Stimulated activated CD4-positive, alpha-beta T cell treated with anti-CD3 and anti-CD28 coated beads, Interleukin-4, amount 100 ng/mL, for 24 hours (primary cell): ENCODE results near the gene PRDM16.

Source experiments
- DNase-seq: peaks from one replicate; pipeline ENCODE4 v3.0.0-alpha.2; 2020

The PRDM16 gene

DNA sequence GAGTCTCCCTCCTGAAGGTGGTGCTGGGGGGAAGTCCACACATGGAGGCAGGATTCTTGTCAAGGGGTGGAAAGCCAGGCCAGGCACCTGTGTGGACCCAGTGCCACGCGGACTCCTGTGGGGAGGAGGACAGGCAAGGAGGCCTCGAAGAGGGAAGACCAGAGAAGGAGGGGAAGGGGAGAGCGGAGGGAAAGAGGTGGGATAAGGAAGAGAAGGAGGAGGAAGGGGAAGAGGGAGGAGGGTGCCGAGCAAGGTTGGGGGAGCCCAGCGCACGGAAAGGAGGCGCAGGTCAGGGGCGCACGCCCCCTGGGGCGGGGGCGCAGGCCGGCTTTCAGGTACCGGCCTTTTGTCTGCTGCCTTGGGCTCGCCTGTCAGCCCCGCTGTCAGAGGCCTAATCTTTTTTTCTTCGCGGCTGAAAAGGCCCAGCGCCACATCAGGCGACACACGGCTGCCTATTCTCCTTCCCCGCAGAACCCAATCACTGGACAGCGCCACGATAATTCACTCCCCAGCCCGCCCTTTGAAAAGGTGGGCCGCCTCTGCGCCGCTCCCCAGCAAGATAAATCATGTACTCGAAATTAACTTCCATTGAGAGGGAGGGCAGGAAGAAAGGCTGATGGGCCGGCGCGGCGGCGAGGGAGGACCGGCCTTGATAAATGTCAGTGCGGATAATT, 42.5 kb downstream of the PRDM16 start:
- DNase-seq = no peak

DNA sequence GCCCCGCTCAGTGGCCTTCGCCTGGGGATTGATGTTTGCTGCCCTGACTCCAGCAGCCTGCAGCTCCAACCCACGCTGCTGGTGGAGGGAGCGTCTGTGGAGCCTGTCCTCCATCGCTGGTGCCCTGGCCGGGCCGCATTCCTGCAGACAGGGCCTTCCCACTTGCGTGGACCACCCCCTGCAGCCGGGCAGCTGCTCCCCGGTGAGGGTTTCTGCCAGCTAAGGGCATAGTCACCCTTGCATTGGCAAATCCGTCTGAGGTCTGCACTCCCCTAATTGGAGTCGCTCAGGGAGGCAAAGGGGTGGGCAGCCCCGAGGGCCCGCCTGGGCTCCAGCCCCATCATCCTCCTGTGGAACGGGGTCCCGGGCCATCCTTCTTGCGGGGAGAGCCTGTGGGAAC, 43.5 kb downstream of the PRDM16 start:
- DNase-seq = no peak

DNA sequence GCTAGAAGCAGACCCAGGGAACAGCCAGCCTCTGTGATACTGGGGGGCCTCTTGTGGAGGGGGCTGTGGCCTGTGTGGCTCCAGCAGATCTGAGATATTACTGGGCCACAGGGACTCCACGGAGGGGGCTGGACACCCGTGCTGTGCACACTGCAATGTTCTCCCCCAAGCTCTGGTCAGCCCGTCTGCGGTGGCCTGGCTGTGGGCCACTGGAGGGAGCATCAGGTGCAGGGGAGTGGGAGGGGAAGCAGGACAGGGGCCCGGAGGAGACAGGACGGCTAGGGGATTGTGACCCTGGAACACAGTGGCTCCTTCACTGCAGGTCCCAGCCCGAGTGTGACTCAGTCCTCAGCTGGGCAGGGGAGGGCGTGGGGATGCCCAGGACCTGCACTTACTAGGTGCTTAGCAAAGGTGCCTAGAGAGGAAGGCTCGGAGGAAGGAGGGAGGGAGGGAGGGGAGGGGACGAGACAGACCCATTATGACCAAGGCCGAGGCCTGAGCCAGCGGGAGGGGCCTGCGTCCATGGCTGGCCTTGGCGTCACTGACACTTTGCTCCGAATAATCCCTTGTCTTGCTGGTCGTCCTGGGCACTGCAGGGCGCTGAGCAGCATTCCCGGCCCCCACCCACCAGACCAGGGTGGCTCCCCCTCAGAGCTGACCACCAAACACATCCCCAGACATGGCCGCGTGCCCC, 44.2 kb downstream of the PRDM16 start:
- DNase-seq = no peak

DNA sequence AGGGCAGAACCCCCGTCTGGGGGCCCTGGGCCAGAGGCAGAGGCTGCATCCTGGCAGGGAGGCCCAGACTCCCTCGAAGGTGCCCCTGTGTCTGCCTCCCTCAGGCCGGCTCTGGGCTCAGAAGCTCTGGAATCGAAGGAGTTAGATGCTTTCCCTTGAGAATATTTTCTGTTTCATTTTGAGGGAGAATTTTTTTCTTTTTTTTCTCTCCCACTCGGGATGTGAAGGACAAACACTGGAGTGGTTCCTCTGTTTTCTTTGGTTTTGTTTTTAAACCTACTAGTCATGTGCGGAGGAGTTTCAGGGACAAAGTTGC, 44.7 kb downstream of the PRDM16 start:
- no peak for DNase-seq

DNA sequence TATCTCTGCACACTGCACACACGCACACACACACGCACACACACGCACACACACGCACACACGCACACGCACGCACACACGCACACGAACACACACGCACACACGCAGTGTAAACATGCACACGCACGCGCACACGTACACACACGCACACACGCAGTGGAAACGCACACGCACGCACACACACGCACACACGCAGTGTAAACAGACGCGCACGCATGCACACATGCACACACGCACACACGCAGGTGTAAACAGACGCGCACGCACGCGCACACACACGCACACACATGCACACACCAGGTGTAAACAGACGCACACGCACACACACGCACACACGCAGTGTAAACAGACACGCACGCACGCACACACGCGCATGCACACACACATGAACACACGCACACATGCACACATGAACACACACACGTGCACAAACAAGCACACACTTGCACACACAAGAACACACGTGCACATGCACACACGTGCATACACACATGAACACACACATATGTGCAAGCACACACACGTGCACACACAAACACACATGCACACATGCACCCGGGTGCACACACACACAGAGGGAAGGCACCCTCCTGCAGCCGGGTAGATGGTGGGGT, 45.2 kb downstream of the PRDM16 start:
- DNase-seq = no peak

DNA sequence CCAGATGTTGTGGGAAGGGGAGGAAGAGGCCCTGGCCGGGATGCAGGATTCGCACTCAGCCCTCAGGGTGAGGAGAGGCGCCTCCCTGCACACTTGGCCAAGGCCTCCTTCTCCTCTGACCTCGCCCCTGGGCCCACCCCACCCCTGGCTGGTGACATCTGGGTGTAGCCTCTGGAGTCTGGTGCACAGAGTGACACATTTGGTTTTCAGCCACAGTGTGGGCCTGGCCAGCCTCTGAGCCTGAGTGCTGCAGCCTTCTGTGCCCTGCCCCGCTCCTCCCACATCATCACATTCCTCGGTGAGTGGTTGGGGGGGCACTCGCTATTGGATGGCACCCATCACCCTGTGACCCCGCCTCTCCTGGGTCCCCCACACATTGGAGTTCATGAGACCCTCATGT, 45.8 kb downstream of the PRDM16 start:
- DNase-seq = no peak

DNA sequence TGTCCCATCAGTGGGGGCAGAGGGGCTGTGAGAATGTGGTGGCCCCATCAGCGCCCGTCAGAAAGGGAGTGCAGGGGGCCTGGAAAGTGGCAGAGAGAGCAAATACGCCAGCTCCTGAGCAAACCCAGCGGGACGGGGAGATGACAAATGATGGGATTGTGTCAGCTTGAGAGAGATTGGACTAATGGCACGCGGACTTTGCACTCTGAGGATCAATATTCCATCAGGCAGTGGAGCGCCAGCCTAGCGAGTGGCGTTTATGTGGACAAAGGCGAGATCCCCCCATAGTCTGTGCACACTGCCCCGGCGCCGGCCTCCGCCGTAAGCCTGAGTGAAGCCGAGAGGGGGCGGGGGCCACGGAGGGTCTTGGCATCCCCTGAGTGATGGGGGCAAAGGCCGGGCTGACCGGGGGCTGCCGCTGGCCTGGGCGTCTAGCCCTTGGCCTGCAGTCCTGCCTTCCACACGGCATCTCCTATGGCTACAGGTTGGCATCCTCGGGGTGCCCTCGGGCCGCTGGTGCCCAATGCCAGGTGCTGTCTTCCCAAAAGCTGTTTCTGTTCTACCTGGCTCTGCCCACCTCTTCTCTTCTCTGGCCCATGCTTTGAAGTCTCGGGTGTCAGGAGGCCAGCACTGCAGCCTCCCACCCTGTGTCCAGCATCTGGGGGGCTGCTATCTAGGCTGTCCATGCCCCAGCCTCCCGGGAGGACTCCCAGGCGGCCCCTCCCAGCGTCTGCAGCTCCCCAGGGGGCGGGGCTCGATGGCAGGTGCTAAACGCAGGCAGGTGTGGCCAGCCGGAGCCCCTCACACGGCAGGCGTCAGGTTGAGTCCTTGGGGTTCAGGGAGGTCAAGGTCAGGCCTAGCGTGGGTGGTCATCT, 46.5 kb downstream of the PRDM16 start:
- no peak for DNase-seq

DNA sequence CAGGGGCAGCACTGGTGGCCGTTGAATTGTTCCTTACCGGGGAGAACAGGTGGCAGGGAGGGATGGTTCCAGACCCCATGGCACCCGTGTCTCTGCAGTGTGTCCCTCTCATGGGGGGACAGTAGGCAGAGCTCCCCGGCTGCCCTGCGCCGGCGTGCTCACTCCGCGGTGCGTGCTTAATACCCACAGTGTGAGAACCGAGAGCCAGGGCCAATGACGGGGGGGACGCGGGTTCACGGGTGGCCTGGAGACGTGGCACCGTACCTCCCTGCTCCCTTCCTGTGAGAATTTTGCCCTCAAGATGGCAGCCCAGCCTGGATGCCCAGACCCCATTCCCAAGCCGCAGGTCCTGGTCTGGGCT, 47.1 kb downstream of the PRDM16 start:
- no peak for DNase-seq

DNA sequence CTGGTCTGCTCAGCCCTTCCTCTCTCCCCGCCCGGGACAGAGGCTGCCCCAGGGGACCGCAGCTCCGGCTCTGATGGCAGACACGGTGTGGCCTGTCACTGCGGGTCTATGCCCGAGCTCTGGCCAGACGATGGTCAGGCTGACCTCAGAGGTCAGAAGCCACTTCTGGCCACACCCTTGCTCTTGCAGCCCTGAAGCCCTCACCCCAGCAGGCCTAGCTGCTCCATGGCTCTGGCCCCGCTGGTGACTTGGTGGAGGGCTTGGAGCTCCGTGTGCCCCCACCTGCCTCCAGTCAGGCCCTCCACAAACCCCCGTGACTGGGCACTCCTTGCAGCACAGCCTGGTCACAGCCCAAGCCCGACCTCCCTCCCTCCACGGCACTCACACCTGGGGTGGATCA, 47.6 kb downstream of the PRDM16 start:
- no peak for DNase-seq

DNA sequence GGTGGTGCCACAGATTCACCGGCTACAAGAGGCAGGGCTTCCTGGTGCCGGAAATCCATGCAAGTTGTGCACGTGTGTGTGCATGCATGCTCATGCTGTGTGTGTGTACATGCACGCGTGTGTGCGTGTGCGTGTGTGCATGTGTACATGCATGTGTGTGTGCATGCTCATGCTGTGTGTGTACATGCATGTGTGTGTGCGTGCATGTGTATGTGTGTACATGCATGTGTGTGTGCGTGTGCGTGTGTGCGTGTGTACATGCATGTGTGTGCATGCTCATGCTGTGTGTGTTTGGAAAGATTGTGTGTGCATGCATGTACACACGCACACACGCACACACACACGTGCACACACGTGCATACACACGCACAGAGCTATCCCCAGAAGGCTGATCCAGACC, 48.9 kb downstream of the PRDM16 start:
- DNase-seq = no peak

DNA sequence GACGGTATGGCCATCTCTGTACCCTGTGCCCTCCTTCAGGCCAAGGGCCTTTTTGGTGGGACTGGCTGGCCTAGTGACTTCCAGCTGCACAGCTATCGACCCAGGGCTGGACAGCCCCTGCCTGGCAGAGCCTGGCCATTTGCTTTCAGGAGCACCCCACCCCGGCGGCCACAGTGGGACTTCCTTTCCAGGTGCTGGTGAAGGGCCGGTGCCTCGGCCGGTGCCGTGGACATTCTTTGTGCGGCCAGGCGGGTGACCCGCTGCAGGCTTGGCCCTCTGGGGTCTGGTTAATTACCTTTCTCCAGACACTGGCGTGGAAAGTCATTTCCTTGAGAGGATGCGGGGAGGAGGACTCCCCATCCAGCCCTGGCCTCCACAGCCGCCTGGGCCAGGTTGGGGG, 50.1 kb downstream of the PRDM16 start:
- no peak for DNase-seq

DNA sequence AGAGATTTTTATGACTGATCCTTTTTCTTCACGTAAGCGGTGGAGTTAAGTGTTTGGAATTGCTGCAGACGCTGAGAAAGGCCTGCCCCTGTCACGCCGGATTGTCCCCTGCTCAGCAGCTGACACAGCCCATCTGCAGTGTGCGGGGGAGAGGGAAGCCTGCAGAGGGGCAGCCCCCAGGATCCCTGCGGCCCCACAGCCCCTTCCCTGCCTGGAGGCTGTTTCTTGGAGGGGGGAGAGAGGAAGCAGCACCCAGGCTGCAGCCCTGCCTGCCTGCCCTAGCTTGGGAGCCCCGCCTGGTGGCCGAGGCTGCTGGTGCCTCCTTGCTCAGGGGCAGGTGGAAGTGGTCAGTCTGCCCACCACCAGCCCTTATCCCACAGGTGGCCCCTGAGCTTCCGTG, 50.7 kb downstream of the PRDM16 start:
- no peak for DNase-seq

DNA sequence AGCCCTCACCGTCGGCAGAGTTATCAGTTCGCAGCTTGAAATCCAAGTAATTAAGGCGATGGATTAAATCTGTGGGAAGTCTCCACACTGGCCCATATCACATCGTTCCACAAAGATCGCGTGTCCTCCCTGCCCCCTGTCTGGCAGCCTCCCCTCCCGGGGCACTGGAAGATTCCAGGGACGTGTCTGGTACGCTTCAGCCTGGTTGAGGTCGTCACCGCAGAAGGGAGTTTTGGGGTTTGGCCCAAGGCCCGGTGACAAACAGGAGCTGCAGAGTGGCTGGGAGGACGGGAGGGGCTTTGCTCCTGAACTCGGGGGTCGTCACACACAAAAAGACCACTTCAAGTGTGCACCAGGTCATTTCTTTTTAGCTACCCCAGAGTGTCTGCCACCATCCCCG, 51.1 kb downstream of the PRDM16 start:
- no peak for DNase-seq

DNA sequence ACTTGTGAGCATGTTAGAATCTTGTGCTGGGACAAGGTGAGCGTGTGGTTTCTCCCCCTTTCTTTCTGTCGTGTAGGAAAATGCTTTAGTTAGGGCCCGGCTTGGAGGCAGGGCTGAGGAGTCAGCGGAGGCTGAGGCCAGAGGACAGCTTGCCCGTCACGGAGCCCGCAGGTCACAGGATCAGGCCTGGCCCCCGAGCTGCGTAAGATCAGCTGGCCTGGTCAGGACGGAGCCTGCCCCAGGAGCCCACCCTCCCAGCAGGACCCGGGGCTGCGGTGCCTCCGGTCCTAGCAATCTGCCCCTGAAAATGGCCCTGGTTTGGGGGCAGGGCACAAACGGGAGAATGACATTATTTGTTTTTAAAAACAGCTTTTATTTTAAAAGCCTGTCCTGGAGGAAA, 52.0 kb downstream of the PRDM16 start:
- DNase-seq = no peak

DNA sequence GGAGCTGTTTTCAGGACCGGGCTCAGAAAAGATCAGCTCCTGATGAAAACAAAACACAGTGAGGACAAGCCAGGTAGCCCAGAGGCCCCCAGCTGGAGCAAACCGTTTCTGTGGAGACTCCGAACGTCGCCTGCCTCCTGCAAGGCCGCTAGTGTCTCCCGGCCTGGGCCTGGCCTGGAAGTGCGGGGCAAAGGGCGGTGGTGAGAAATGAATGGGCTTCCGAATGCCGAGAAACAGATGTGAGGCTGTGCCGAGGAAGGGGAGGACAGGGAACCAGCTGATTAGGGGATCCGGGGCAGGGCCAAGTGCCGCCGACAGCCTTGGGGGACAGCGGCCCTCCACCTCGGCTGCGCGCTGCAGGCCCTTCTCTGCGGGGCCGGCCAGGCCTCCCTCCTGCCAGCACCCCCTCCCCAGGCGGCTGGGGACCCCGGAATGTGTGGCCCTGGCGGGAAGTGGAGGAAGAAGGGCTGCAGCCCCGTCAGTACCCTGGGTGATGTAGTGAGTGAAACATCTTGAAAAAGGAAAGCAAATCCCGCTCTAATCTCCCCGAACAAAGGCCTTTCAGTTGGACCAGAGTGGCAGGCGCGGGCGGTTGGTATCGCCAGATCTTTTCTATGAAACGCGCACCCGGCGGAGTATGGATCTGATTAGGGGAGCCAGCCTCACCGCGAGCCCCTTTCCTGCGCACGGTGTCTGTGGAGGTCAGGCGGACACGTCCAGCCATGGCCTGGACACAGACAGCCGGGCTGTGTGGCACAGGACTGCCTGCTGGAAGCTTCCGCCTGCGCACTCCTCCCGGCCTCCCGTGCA, 52.6 kb downstream of the PRDM16 start:
- DNase-seq = no peak

DNA sequence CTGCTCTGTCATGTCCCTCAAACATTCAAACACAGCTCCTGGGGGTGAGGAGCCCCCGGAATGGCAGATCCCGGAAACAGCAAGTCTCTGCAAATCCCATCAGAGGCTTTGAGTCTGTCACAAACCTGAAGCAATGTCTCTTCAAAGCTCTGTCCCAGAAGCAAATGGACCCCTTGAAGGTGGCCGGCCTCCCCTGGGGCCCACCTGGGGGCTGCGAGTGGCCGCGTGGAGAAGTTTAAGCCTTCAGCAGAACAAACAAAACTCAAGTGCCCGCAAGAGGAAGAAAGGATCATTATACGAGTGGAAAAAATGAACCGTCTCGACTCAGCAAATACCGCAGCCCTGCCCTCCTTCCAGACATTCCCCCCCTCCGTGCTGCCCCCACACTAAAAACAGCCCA, 53.3 kb downstream of the PRDM16 start:
- DNase-seq = no peak

DNA sequence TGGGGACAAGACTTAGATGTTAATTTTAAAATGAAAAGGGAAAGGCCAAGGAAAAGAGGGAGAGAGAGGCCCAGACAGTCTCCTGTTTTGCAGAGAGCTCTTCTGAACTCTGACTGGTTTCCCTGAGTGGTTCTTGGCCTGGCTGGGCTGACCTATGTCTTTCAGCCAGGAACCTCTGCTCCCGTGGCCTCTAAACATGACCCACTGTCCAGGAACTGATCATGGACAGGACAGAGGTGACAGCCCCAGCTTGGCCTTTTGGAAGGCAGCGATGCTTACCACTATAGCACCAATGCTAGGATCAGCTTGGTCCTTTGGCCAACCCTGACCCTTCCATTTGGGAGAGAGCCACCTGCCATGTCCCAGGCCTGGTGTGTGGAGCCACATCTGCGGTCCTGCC, 55.2 kb downstream of the PRDM16 start:
- no peak for DNase-seq

DNA sequence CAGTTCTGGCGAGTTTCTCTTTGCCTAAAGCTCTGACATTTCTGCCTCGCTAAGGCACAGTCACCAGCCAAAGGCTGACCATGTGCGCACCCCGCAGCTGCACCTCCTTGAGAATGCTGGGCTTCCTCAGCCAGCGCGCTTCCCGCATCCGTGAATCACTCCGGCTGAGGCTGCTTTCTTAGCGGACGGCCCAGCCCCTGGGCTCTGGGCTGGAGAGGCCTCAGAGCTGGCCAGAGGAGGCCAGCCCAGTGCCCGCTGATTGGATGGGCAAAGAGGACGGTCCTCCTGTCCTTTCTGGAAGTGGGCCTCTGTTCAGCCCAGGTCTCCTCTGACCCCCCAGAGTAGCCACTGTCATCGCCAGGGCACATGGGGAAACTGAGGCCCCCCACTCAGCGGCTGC, 56.1 kb downstream of the PRDM16 start:
- no peak for DNase-seq

DNA sequence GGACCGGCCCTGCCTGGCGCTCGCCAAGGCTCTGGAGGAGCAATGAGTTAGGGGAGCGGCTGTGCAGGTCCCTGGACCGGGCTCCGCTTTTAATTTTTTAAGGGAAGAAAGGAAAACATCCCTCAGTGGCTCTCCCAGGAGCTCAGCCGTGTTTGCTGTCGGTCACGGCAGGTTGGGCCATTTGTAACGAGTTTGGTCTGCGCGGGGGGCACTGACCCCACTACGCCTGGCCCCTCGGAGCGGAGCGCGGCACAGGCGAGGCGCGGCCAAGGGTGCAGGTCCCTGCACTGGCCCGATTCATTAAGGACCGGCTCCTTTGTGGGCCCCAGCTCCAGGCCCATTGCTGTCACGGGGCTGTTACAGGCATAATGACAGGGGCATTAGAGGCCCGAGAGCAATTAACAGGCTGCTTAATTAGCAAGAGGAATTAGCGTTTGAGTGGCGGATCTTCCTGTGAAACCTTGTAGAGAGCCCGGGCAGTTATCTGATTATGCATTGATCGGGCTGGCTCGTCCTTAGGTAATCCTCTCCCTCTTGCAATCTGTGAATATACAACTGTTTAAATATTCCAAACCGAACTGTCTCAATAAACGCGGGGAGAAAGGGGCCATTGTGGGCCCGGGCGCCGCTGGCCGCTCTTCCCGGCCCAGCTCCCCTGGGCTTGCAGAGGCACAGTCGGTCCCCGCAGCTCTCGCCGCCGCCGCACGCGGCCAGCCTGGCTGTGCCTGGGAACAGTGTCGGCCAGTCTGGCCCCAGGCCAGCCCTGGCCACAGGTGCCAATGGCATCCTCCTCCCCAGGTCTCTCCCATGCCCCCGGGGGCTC, 56.8 kb downstream of the PRDM16 start:
- no peak for DNase-seq

DNA sequence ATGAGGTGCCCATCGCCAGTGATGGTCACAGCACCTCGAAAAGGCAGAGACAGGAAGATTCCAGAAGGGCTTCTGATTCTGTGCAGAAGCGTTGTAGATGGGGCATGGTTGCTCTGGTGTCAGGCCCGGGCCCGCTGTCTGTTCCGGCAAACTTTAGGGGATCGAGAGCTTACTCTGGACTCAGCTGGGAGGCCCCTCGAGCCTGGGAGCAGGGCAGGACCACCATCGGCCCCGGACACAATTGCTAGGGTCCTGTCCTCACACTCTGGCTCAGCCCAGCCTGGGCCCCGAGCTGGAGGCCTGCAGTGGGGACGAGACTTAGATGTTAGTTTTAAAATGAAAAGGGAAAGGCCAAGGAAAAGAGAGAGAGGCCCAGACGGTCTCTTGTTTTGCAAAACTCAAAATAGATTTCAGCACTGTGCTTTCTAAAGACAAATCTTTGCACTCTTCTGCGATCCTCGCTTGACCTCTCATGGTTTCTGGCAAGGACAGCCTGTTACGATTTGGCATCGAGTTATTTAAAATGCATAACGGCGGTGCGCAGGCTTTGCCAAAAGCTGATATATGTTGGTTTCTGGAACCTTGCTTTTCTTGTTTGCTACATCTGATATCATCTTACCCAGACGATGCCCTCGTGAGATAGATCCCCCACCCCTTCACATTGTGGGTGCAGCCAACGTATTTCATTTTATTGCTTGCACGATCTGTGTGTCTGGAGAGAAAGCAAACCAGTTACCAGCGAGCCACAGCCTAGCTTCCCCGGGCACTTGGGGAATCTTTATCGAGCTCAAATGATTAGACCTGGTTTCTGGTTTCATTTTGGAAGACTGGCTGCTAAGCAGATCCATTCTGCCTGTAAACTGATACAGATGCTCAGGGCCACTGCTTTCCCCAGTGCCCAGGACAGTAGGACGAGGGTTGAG, 58.0 kb downstream of the PRDM16 start:
- no peak for DNase-seq

DNA sequence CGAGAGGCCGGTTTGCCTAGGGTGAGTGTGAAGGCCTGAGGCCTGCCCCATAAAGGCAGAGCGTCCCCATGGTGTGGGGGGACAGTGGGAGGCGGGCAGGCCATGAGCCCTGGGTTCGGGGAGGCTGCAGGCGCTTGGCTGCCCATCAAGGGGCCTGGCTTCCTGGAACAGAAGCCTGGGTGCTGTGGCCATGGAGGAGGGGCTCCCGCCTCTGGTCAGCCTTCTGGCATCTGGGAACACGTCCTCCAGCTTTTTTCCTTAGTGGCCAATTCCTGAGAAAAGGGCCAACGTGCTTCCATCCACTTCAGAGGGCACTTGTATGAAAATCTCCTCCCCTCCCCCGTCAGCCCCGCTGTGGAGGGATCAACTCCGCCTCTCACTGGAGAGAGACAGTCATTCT, 58.7 kb downstream of the PRDM16 start:
- no peak for DNase-seq
